ENCODE measurements around the gene TLE4. TPM values are rescaled to one million over a fixed set of nuclear protein-coding genes. Genes with fewer than 3 reads are reported as not detected.

Gene TLE4
- total RNA-seq, 1 donor from 2014 or later = 62.6 TPM

DNA sequence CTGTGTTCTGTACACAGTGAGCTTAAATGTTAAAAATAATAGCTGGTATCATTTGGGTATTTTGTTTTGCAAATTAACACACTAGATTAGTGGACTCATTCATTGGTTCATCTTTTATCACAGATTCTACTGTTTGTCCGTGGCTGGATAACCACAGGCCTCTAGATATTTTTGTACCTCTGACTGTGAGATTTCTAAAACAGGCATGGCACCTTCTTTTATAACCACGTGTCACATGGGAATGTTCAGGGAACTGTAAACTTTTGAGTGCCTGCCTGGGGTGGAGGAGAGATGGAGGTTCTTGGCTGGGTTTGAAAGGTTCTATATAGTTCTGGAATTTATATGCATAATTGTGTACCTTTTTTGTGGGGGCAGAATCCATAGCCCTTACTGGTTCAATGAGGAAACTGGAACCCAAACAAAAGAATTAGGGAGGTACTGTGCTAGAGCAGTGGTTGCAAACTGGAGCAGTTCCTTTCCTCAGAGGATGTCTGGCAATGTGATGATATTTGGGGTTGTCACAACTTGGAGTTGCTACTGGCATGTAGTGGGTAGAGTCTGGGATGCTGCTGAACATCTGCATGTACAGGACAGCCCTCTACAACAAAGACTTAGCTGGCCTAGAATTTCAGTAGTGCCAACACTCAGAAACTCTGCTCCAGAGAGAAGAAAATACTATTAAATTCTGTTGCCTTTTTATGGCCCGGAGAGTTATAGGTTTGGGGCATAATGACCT lies 16.9 kb downstream of the TLE4 start:
- H3K9me3 Mint-ChIP-seq = peaks cover 2% of the 10 kb centered on the region
- intact Hi-C loops (cut with micrococcal nuclease) = no loop called here
- ChIA-PET CTCF (no interaction called here), POLR2A (no interaction called here)
- H3K27ac Mint-ChIP-seq = no peak overlapping the region
- peaks cover 64% of the 10 kb centered on the region for H3K4me1 Mint-ChIP-seq
- no peaks in the 10 kb centered on the region for H3K27me3 Mint-ChIP-seq
- DNase-seq (no peak), ATAC-seq (ENCODE audit: low read depth) (no peak)
- TF ChIP-seq, protein P1, sequence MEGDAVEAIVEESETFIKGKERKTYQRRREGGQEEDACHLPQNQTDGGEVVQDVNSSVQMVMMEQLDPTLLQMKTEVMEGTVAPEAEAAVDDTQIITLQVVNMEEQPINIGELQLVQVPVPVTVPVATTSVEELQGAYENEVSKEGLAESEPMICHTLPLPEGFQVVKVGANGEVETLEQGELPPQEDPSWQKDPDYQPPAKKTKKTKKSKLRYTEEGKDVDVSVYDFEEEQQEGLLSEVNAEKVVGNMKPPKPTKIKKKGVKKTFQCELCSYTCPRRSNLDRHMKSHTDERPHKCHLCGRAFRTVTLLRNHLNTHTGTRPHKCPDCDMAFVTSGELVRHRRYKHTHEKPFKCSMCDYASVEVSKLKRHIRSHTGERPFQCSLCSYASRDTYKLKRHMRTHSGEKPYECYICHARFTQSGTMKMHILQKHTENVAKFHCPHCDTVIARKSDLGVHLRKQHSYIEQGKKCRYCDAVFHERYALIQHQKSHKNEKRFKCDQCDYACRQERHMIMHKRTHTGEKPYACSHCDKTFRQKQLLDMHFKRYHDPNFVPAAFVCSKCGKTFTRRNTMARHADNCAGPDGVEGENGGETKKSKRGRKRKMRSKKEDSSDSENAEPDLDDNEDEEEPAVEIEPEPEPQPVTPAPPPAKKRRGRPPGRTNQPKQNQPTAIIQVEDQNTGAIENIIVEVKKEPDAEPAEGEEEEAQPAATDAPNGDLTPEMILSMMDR (IDR thresholded peaks at IDR 0.05) = no peak
- peaks cover 14% of the 10 kb centered on the region for H3K36me3 Mint-ChIP-seq (ENCODE audit: low read depth)
- no peak overlapping the region for H3K4me3 Mint-ChIP-seq

DNA sequence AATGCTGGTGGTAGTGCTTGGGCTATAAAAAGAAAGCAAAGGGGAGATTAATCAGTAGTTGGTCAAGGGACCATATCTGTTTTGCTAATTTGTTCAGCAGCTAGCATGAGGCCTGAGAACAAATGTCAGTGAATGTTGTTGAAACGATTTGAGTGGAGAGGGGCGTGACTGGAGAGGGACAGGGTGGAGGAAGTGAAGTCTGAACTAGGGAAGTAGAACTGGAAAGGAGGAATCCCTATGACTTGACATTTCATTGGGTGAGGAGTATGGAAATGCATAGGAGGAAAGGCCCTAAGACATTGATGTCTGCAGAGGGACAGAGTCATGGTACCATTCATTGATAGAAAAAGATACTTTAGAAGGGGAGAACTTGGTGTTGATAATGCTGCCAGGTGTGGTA lies 19.7 kb downstream of the TLE4 start:
- intact Hi-C loops (cut with micrococcal nuclease) = no loop called here
- ChIA-PET CTCF (no interaction called here), POLR2A (no interaction called here)
- ATAC-seq (ENCODE audit: low read depth) (no peak), DNase-seq (no peak)
- Mint-ChIP-seq H3K4me3 (no peak overlapping the region), H3K4me1 (peaks cover 57% of the 10 kb centered on the region), H3K27me3 (no peaks in the 10 kb centered on the region), H3K9me3 (peaks cover 2% of the 10 kb centered on the region), H3K27ac (no peak overlapping the region), H3K36me3 (ENCODE audit: low read depth) (peaks cover 19% of the 10 kb centered on the region)
- TF ChIP-seq, protein P1 (IDR thresholded peaks at IDR 0.05) = no peak

DNA sequence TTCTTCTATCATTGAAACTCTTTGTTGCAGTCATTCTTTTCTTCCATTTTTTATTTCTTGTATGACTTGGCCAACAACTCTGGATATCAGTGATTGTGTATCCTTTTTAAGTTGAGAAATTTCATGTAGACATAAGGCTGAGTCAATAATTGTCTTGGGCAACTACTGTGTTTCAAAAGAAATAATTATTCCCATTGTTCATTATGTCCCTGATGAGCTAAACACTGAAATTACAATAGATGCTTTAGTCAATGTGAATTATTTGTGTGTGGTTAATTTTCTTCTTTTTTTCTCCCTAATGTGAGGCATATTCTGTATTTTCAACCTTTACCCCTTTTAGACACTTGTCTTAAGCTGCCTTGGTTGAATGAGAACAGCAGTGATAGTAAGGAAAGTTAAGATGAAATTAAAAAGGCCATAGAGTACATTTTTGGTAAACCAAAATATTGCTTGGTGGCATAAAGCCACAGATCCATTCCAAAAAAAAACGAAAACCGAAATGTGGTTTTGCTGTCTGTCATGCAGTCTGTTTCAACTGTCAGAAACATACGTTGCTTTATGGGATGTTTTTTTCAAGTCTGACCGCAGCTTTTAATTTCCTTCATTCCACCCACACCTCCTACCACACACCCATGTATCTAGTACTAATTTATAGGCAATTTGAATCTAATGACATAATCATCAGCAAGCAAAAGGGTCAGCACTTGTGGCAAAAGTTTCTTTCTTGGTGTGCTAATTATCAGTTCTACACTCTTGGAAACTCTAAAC lies 21.1 kb downstream of the TLE4 start:
- peaks cover 2% of the 10 kb centered on the region for H3K9me3 Mint-ChIP-seq
- intact Hi-C loops (cut with micrococcal nuclease) = loop anchor here (2.0 kb wide), 1 partner anchor 20 kb away; no protein-coding TSS in a partner anchor
- DNase-seq (no peak), ATAC-seq (ENCODE audit: low read depth) (no peak)
- H3K27me3 Mint-ChIP-seq = no peaks in the 10 kb centered on the region
- ChIA-PET POLR2A (interaction anchor here (0.7 to 0.8 kb wide), 3 partner anchors 10 to 291 kb away, joined by 3 to 6 read pairs (median 3); no protein-coding TSS in a partner anchor), CTCF (no interaction called here)
- peak overlapping the region; percentile 33 for H3K4me3 Mint-ChIP-seq
- H3K36me3 Mint-ChIP-seq (ENCODE audit: low read depth) = peaks cover 19% of the 10 kb centered on the region
- TF ChIP-seq, protein P1 (IDR thresholded peaks at IDR 0.05) = no peak
- no peak overlapping the region for H3K27ac Mint-ChIP-seq
- peaks cover 60% of the 10 kb centered on the region for H3K4me1 Mint-ChIP-seq

DNA sequence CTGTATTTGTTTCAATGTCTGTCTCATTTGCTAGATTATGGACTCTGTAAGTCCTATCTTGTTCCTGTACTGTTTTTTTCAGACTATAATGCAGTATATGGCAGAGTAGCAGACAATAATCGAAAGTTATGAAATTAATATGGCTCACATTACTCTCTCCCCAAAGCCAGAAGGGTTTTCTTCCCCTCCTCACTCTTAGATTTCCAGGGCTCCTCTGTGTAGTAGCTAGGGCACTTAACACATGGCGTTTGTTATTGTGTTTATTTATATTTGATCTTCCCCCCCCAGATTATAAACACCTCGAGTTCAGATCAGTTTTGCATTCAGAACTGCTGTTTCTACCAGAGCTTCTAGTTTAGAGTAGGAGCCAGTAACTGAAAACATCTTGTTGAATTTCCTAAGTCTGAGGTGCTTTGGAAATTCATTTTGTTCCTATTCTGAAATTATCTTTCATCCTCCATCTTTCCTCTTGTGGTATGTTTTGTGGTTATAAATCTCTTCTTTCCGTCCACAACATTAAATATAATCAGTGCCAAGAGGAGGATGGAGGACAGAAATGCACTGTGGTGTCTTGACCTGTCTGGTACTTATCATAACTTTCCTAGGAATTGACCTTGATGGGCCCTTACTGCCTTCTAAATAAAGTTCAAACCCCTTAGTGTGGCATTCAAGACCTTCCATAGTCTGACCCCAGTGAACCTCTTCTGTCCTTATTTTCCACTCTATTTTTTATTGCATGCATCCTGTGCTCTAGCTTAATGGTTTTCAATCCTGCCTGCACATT lies 27.0 kb downstream of the TLE4 start:
- H3K9me3 Mint-ChIP-seq = peaks cover 14% of the 10 kb centered on the region
- ChIA-PET CTCF (no interaction called here), POLR2A (no interaction called here)
- H3K4me3 Mint-ChIP-seq = no peak overlapping the region
- TF ChIP-seq, protein P1 (IDR thresholded peaks at IDR 0.05) = no peak
- H3K36me3 Mint-ChIP-seq (ENCODE audit: low read depth) = peaks cover 31% of the 10 kb centered on the region
- no peak for ATAC-seq (ENCODE audit: low read depth)
- no peak overlapping the region for H3K27ac Mint-ChIP-seq
- peaks cover 47% of the 10 kb centered on the region for H3K4me1 Mint-ChIP-seq
- no peaks in the 10 kb centered on the region for H3K27me3 Mint-ChIP-seq
- no peak for DNase-seq
- intact Hi-C loops (cut with micrococcal nuclease) = no loop called here

DNA sequence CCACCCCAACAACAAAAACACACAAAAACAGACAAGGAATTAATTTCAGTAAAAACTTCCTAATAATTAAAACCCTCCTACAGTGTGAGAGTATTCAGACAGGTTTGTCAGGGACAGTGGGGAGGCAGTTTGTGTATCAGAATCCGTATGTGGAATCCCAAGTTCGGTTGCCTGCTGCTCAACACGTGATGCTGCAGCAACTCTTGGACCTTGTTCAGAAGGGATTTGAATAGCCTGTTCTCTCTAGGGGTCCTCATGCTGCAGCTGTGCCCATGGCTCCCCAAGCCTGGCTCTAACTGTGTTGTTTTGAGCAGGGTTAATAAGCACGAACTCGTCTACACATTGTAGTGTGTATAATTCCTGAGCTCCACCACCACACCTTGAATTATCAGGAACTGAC lies 28.7 kb downstream of the TLE4 start:
- Mint-ChIP-seq H3K9me3 (peaks cover 14% of the 10 kb centered on the region), H3K36me3 (ENCODE audit: low read depth) (peaks cover 29% of the 10 kb centered on the region), H3K27me3 (no peaks in the 10 kb centered on the region), H3K4me1 (peaks cover 37% of the 10 kb centered on the region), H3K27ac (no peak overlapping the region), H3K4me3 (no peak overlapping the region)
- intact Hi-C loops (cut with micrococcal nuclease) = no loop called here
- TF ChIP-seq, protein P1 (IDR thresholded peaks at IDR 0.05) = no peak
- CTCF ChIA-PET = no interaction called here
- ATAC-seq (ENCODE audit: low read depth) = no peak
- no peak for DNase-seq
- POLR2A ChIA-PET = no interaction called here

All from activated B cell treated with CpG ODN at 0.5 μM for 24 hours (primary cell).